Fibroblast of villous mesenchyme (primary cell): ENCODE results near the gene RELL1. TPM values are rescaled to one million over a fixed set of nuclear protein-coding genes. Genes with fewer than 3 reads are reported as not detected.

ENCODE experiments used
- DNase-seq: peaks from one replicate; pipeline ENCODE4 v3.0.0-alpha.2; 2010; ENCODE audit warnings: low read depth
- H3K4me3 ChIP-seq: 2 replicates; pipeline ENCODE4 v1.5.1; 2011; ENCODE audit warnings: low read depth, mild to moderate bottlenecking, low read length
- CTCF ChIP-seq: IDR thresholded peaks from 2 replicates; pipeline ENCODE4 v1.5.1; 2012; ENCODE audit warnings: low read depth, mild to moderate bottlenecking, low read length; ENCODE audit not compliant: insufficient read depth
- total RNA-seq: library from RNA; depleted of rRNA; stranded (reverse); fragments of >200 nt; gene quantifications from 2 replicates; pipeline ENCODE4 v1.2.3, GENCODE V29; 2012

Gene RELL1
- total RNA-seq, 1 donor: 66.5 TPM

DNA sequence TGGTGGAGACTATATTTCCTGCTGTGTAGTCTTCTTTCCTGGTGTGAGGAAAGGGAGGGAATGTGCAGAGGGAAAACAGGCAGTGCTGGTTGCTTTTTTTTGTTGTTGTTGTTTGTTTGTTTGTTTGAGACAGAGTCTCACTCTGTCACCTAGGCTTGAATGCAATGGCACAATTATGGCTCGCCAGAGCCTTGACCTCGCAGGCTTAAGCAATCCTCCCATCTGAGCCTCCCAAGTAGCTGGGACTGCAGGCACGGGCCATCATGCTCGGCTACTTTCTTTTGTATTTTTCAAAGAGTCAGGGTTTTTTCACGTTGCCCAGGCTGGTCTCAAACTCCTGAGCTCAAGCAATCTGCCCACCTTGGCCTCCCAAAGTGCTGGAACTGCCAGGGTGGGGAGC lies 82.5 kb downstream of the RELL1 start:
- no peak for DNase-seq
- TF ChIP-seq CTCF: no peak
- no peak overlapping the region for H3K4me3 ChIP-seq

- no peak overlapping the region for H3K4me3 ChIP-seq
- peak; percentile 76 for DNase-seq
- peak; percentile 99 for TF ChIP-seq CTCF
Observed at GRCh38 chr4:37603070-37603468, 83.1 kb downstream of the RELL1 start.

DNA sequence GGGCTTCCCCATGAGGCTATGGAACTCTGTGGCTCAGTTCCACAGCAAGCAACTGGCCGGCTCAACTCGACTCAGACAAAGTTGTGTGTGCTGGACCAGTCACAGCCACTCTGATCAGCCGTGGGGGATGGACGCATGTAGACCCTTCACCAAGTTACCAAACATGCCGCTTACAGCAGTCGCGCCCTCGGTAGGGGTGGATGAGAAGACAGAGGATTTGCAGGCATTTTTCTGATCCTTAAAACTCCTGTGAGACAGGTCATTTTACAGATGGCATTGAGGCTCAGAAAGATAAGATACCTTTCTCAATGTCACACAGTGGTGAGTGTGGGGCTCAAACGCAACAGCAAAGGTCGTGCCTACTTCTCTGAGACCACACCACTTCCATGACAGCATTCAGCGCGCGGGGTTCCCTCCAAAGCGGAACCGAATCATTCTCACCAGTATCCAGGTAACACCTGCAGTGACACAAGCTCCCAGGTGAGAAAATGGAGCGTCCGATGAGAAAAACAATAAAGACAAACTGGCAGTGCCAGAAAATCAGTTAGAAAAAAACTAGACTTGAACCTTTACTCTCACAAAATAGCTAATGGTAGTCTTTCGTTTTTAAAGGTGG lies 83.6 kb downstream of the RELL1 start:
- H3K4me3 ChIP-seq: no peak overlapping the region
- DNase-seq: no peak
- no peak for TF ChIP-seq CTCF

DNA sequence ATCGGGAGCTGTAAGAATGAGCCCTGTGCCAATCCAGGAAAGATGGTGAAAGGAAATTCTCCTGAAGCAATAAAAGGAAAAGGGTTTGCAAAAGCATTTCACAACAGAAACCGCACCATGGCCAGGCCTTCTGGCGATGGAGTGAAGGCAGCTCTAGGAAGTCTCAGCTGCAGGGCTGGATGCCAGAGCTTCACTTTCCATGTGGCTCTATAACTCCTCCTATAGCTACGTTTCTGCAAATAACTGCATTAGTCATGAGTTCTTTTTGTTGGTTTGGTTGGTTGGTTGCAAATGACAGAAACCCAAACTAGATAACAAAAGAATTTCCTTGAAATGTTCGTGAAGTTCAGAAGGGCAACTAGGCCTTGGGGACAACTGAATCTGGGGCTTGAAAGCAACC lies 84.6 kb downstream of the RELL1 start:
- no peak for TF ChIP-seq CTCF
- peak; percentile 95 for DNase-seq
- H3K4me3 ChIP-seq: no peak overlapping the region

GRCh38 chr4:37599092-37599790 lies 86.9 kb downstream of the RELL1 start:
- no peak for TF ChIP-seq CTCF
- DNase-seq: no peak
- H3K4me3 ChIP-seq: no peak overlapping the region

DNA sequence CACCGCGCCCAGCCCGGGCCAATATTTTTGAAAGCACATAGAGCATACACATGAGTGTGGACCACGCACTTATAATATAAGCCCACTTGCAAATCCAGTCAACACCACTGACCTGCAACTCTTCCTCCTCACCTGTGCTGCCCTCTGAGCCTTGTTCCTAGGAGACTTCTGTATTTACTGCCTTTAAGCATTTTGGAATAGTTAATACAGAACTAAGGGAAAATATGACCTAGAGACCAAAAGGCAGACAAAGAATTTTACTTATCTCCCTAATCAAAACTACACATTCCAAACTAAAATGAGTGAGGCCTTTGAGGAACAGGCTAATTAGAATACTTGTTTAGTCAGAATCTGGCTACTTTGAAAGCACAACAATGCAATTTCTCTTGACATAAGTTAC lies 89.1 kb downstream of the RELL1 start:
- no peak for DNase-seq
- no peak for TF ChIP-seq CTCF
- no peak overlapping the region for H3K4me3 ChIP-seq
